HG03558 (cell line): ENCODE measurements around the gene CLBA1.
"Not testable (repeated sequence)": the region's sequence is repeated elsewhere in the genome, so short reads cannot be mapped to it uniquely, and the experiment has no call there.

ENCODE experiments used
- ATAC-seq: cut with Tn5 transposase; IDR thresholded peaks from one replicate; pipeline ENCODE4 v1.9.1; 2021; ENCODE audit warnings: moderate number of reproducible peaks; ENCODE audit not compliant: unreplicated experiment; ENCODE audit errors: extremely low read depth

The CLBA1 gene

GRCh38 chr14:105020815-105021655 is 35.4 kb downstream of the CLBA1 start, which contains the start of gene CDCA4:
Gene CDCA4 (minus strand): TSS chr14:105021083. CDS start chr14:105011929, 9,154 bp downstream.
- ATAC-seq = peak; percentile 45

- no peak for ATAC-seq
These were observed 36.2 kb downstream of the CLBA1 start for GRCh38 chr14:105021656-105022275.

- no peak for ATAC-seq
These were observed 36.7 kb downstream of the CLBA1 start for GRCh38 chr14:105022276-105022670.

- ATAC-seq = no peak
These were observed 37.6 kb downstream of the CLBA1 start for GRCh38 chr14:105023144-105023543.

GRCh38 chr14:105023791-105024480 is 38.3 kb downstream of the CLBA1 start:
- no peak for ATAC-seq

- ATAC-seq = no peak
These were observed 39.8 kb downstream of the CLBA1 start for GRCh38 chr14:105025429-105025828.

GRCh38 chr14:105026033-105026785 is 40.6 kb downstream of the CLBA1 start:
- ATAC-seq = no peak

GRCh38 chr14:105026802-105027563 is 41.4 kb downstream of the CLBA1 start:
- ATAC-seq = no peak

- ATAC-seq = not testable (repeated sequence)
These were observed 42.1 kb downstream of the CLBA1 start for GRCh38 chr14:105027718-105028117.

GRCh38 chr14:105028251-105028927 is 42.8 kb downstream of the CLBA1 start:
- no peak for ATAC-seq

- ATAC-seq = no peak
These were observed 43.8 kb downstream of the CLBA1 start for GRCh38 chr14:105029402-105029801.

- ATAC-seq = no peak
These were observed 44.6 kb downstream of the CLBA1 start for GRCh38 chr14:105030194-105030593.

GRCh38 chr14:105030836-105031396 is 45.3 kb downstream of the CLBA1 start:
- ATAC-seq = no peak

- not testable (repeated sequence) for ATAC-seq
These were observed 46.9 kb downstream of the CLBA1 start for GRCh38 chr14:105032451-105032901.

- ATAC-seq = not testable (repeated sequence)
These were observed 47.9 kb downstream of the CLBA1 start for GRCh38 chr14:105033412-105033900.

GRCh38 chr14:105034315-105035039 is 48.9 kb downstream of the CLBA1 start:
- ATAC-seq = no peak

- not testable (repeated sequence) for ATAC-seq
These were observed 50.0 kb downstream of the CLBA1 start for GRCh38 chr14:105035616-105036015.
